Endodermal cell (in vitro differentiated cells): Measurements from ENCODE around the gene LDLRAD4. TPM values are rescaled to one million over a fixed set of nuclear protein-coding genes. Genes with fewer than 3 reads are reported as not detected.

Experiments
- DNase-seq: peaks from one replicate; pipeline ENCODE4 v3.0.0-alpha.2; 2017
- H3K27ac ChIP-seq: 2 replicates; pipeline ENCODE4 v1.5.1; 2013; ENCODE audit warnings: mild to moderate bottlenecking, low read depth, low read length, moderate library complexity
- H3K27me3 ChIP-seq: 2 replicates; pipeline ENCODE4 v1.6.1; 2013; ENCODE audit warnings: mild to moderate bottlenecking, low read length, moderate library complexity; ENCODE audit not compliant: insufficient read depth, control insufficient read depth, poor library complexity, severe bottlenecking
- H3K36me3 ChIP-seq: 2 replicates; pipeline ENCODE4 v1.7.0; 2013; ENCODE audit warnings: mild to moderate bottlenecking, low read length, moderate library complexity; ENCODE audit not compliant: control insufficient read depth, insufficient read depth
- H3K4me1 ChIP-seq: one replicate; pipeline ENCODE4 v1.7.0; 2013; ENCODE audit warnings: low read length; ENCODE audit not compliant: control insufficient read depth, insufficient read depth
- H3K4me3 ChIP-seq: 2 replicates; pipeline ENCODE4 v1.5.1; 2013; ENCODE audit warnings: mild to moderate bottlenecking, low read length, moderate library complexity
- H3K9ac ChIP-seq: 2 replicates; pipeline ENCODE4 v1.6.1; 2013; ENCODE audit warnings: mild to moderate bottlenecking, low read length, moderate library complexity; ENCODE audit not compliant: poor library complexity, severe bottlenecking; ENCODE audit errors: extremely low read depth
- H3K9me3 ChIP-seq: 2 replicates; pipeline ENCODE4 v1.6.1; 2013; ENCODE audit warnings: mild to moderate bottlenecking, low read length, moderate library complexity; ENCODE audit not compliant: control insufficient read depth
- H3K27ac Mint-ChIP-seq: 2 replicates; pipeline ENCODE4 v1.8.0; 2020; ENCODE audit warnings: mixed read lengths
- H3K27me3 Mint-ChIP-seq: 2 replicates; pipeline ENCODE4 v1.8.0; 2021; ENCODE audit warnings: mild to moderate bottlenecking, mixed read lengths; ENCODE audit not compliant: insufficient read depth
- H3K36me3 Mint-ChIP-seq: 2 replicates; pipeline ENCODE4 v1.8.0; 2020; ENCODE audit warnings: low read depth, mixed read lengths
- H3K4me1 Mint-ChIP-seq: 2 replicates; pipeline ENCODE4 v1.8.0; 2020; ENCODE audit warnings: mixed read lengths
- H3K4me3 Mint-ChIP-seq: 2 replicates; pipeline ENCODE4 v1.8.0; 2020; ENCODE audit warnings: mild to moderate bottlenecking, moderate library complexity, mixed read lengths
- H3K9me3 Mint-ChIP-seq: 2 replicates; pipeline ENCODE4 v1.8.0; 2020; ENCODE audit warnings: mild to moderate bottlenecking, mixed read lengths
- CTCF ChIP-seq: fragments of 200-600 bp; sonication (generic); conservative IDR thresholded peaks from 2 replicates; pipeline ENCODE4 v1.5.0; 2021; ENCODE audit warnings: antibody characterized with exemption, mild to moderate bottlenecking
- WGBS, 2 experiments: methylation state at CpG; one replicate each; pipeline versions ENCODE4 v1.1.5 to v1.1.7; 2013; ENCODE audit warnings: missing lambda C conversion rate in 2 of 2, mixed read lengths in 1 of 2; ENCODE audit not compliant: insufficient coverage in 1 of 2, insufficient read length in 1 of 2; 5-methylcytosine and 5-hydroxymethylcytosine counted together
- total RNA-seq, 2 donors: library from RNA; stranded (reverse); fragmentation: NEBNext Ultra II Directional in 1 of 2; extraction: Animal tissue kit (Norgen Biotek cat#: 25700) in 1 of 2; gene quantifications; 2 replicates in 1 of 2; 3 replicates in 1 of 2; pipeline ENCODE4 v1.2.1, GENCODE V29; 2021

LDLRAD4 gene
- total RNA-seq, 2 donors from 2014 or later, result 14.9 to 15.1 TPM

- no peak for DNase-seq
- no peaks in the 10 kb centered on the region for H3K36me3 ChIP-seq
- Mint-ChIP-seq H3K4me1 (no peaks in the 10 kb centered on the region), H3K36me3 (peaks cover 11% of the 10 kb centered on the region), H3K9me3 (peaks cover 15% of the 10 kb centered on the region), H3K27me3 (no peaks in the 10 kb centered on the region), H3K27ac (no peak overlapping the region), H3K4me3 (no peak overlapping the region)
- 83 to 91% methylated on average over 8 to 12 of the region's 13 CpGs for WGBS, 2 experiments
- H3K4me3 ChIP-seq, result no peak overlapping the region
- H3K9ac ChIP-seq, result no peak overlapping the region
- H3K4me1 ChIP-seq, result no peaks in the 10 kb centered on the region
- peaks cover 10% of the 10 kb centered on the region for H3K9me3 ChIP-seq
- TF ChIP-seq CTCF, result no peak
- H3K27me3 ChIP-seq, result no peaks in the 10 kb centered on the region
- H3K27ac ChIP-seq, result no peak overlapping the region
Measured at GRCh38 chr18:13309748-13310670, 91.4 kb downstream of the LDLRAD4 start.

- no peak overlapping the region for H3K27ac ChIP-seq
- Mint-ChIP-seq H3K9me3 (peaks cover 21% of the 10 kb centered on the region), H3K4me3 (no peak overlapping the region), H3K27me3 (no peaks in the 10 kb centered on the region), H3K4me1 (no peaks in the 10 kb centered on the region), H3K27ac (no peak overlapping the region), H3K36me3 (peaks cover 19% of the 10 kb centered on the region)
- no peak for DNase-seq
- H3K9me3 ChIP-seq, result peaks cover 11% of the 10 kb centered on the region
- H3K4me3 ChIP-seq, result no peak overlapping the region
- no peak overlapping the region for H3K9ac ChIP-seq
- H3K36me3 ChIP-seq, result no peaks in the 10 kb centered on the region
- 88 to 100% methylated on average over 7 to 10 of the region's 10 CpGs for WGBS, 2 experiments
- no peaks in the 10 kb centered on the region for H3K4me1 ChIP-seq
- H3K27me3 ChIP-seq, result no peaks in the 10 kb centered on the region
- no peak for TF ChIP-seq CTCF
Measured at GRCh38 chr18:13311193-13311592, 92.6 kb downstream of the LDLRAD4 start.

- Histone ChIP-seq H3K9ac (no peak overlapping the region), H3K36me3 (no peaks in the 10 kb centered on the region), H3K9me3 (peaks cover 17% of the 10 kb centered on the region), H3K4me3 (no peak overlapping the region), H3K27ac (no peak overlapping the region), H3K27me3 (no peaks in the 10 kb centered on the region), H3K4me1 (no peaks in the 10 kb centered on the region)
- TF ChIP-seq CTCF, result no peak
- 92 to 100% methylated on average over 4 of the region's 4 CpGs for WGBS, 2 experiments
- no peak for DNase-seq
- Mint-ChIP-seq H3K27me3 (no peaks in the 10 kb centered on the region), H3K9me3 (peaks cover 28% of the 10 kb centered on the region), H3K27ac (no peak overlapping the region), H3K36me3 (peaks cover 22% of the 10 kb centered on the region), H3K4me1 (no peaks in the 10 kb centered on the region), H3K4me3 (no peak overlapping the region)
Measured at GRCh38 chr18:13312515-13312914, 94.0 kb downstream of the LDLRAD4 start.
